CD4-positive, alpha-beta T cell treated with Interleukin-10 for 1 hour (primary cell): ENCODE measurements around the gene CDC20.

Experiments used
- DNase-seq: peaks from one replicate; pipeline ENCODE4 v3.0.0-alpha.2; 2020

CDC20 gene

GRCh38 chr1:43358746-43359693, at the start of gene CDC20:
TSS of gene CDC20 (plus strand) at chr1:43358981. CDS start at chr1:43359216, 235 bp downstream.
- peak; percentile 97 for DNase-seq

GRCh38 chr1:43309405-43310025, 49.3 kb upstream of the CDC20 start:
- no peak for DNase-seq

GRCh38 chr1:43311521-43311920, 47.3 kb upstream of the CDC20 start:
- no peak for DNase-seq

GRCh38 chr1:43312212-43312623, 46.6 kb upstream of the CDC20 start:
- DNase-seq: no peak

- DNase-seq: no peak
Measured at GRCh38 chr1:43312663-43313515, 45.9 kb upstream of the CDC20 start.

DNA sequence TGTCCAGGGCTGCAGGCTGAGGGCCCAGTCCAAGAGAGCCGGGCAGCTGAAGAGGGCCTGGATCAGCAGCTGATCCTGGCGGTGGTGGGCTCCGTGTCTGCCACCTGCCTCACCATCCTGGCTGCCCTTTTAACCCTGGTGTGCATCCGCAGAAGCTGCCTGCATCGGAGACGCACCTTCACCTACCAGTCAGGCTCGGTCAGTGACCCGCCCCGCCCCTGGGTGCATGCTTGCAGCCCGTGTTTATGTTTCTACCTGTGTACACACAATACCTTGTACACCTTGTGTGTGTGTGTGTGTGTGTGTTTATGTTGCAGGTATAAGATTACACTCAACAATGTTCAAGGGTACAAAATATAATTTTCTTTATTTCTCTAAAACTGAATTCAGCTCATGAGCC, 45.0 kb upstream of the CDC20 start:
- DNase-seq: no peak

GRCh38 chr1:43314233-43314632, 44.5 kb upstream of the CDC20 start:
- DNase-seq: no peak

DNA sequence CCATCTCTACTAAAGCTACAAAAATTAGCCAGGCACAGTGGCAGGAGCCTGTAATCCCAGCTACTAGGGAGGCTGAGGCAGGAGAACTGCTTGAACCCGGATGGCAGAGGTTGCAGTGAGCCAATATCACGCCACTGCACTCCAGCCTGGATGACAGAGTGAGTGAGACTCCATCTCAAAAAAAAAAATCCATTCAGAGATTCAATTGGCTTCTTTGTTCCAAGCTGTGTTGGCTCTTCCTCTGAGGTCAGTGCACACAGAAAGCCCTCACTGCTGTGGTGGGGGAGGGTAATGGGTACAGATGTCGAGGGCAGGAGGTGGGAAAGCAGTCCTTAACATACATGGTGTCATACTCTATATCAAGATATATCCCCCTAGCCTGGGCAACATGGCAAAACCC, 43.3 kb upstream of the CDC20 start:
- no peak for DNase-seq

DNA sequence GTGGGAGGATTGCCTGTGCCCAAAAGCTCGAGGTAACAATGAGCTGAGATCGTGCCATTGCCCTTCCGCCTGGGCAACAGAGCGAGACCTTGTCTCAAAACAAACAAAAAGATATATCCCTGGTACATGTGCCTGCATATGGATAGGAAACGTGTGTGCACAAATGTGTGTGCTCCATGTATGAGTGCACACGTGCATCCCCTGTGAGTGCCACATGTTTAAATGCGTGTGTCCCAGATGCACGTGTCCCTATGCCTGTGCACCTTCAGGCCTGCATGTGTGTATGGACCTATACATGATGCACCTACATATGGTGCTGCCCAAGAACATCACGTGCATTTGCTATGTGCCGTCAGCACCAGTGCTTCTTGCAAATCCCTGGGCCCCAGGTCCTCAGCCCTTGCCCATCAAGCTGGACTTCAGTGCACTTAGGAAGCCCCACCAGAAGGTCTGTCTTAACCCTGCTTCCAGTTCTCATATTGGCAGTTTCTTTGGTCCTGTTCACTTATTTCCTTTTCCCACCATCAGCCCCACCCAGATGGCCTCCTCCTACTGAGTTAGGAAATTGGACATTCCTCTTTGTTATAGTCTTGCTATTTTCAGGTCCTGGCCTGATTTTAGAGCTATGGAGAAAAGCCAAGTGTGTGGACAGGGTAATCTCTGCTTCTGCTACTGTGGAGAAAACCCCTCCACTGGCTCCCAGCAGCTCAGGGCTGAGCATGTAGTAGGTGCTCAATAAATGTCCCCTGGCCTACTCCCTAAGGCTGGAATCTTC, 42.6 kb upstream of the CDC20 start:
- DNase-seq: no peak

GRCh38 chr1:43316738-43317520, 41.9 kb upstream of the CDC20 start:
- DNase-seq: no peak

- DNase-seq: no peak
Measured at GRCh38 chr1:43317817-43318471, 40.8 kb upstream of the CDC20 start.

GRCh38 chr1:43318831-43319230, 40.0 kb upstream of the CDC20 start:
- DNase-seq: no peak

DNA sequence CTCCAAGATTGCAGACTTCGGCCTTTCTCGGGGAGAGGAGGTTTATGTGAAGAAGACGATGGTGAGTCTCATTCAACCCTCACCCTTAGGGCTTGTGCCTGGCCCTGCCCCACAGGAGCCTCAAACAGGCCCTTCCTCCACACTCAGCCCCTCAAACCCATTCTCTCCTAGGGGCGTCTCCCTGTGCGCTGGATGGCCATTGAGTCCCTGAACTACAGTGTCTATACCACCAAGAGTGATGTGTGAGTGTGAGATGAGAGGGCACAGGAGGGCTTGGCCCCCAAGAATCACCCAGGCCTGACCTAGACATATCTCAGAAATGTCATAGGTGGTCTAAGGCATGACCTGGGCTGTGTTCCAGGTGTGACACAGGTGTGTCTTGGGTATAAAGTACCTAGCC, 39.5 kb upstream of the CDC20 start:
- no peak for DNase-seq

GRCh38 chr1:43319766-43320165, 39.0 kb upstream of the CDC20 start:
- DNase-seq: no peak

GRCh38 chr1:43321331-43321891, 37.4 kb upstream of the CDC20 start:
- DNase-seq: no peak

DNA sequence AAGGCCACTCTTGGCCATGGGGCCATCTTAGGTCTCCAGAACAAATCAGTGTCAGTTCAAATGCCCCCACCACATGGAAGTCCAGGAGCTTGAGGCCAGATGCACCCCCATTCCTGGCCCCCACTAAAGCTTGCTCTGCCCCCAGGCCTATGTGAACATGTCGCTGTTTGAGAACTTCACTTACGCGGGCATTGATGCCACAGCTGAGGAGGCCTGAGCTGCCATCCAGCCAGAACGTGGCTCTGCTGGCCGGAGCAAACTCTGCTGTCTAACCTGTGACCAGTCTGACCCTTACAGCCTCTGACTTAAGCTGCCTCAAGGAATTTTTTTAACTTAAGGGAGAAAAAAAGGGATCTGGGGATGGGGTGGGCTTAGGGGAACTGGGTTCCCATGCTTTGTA, 36.3 kb upstream of the CDC20 start:
- DNase-seq: no peak

DNA sequence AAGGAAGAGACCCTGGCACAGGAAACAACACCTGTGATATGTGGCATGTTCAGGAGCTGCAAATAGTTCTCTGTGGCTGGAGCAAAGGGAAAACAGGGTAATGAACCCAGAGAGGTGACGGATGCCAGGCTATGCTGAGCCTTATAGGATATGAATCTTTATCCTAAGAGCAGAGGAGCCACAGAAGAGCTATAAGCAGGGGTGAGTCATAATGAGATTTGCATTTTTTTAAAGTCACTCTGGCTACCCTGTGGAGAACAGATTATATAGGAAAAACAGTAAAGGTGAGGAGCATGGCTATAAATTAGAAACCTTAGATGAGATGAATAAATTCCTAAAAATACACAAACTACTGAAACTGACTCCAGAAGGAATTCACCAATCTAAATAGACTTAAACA, 34.0 kb upstream of the CDC20 start:
- no peak for DNase-seq

GRCh38 chr1:43325381-43325780, 33.4 kb upstream of the CDC20 start:
- no peak for DNase-seq

DNA sequence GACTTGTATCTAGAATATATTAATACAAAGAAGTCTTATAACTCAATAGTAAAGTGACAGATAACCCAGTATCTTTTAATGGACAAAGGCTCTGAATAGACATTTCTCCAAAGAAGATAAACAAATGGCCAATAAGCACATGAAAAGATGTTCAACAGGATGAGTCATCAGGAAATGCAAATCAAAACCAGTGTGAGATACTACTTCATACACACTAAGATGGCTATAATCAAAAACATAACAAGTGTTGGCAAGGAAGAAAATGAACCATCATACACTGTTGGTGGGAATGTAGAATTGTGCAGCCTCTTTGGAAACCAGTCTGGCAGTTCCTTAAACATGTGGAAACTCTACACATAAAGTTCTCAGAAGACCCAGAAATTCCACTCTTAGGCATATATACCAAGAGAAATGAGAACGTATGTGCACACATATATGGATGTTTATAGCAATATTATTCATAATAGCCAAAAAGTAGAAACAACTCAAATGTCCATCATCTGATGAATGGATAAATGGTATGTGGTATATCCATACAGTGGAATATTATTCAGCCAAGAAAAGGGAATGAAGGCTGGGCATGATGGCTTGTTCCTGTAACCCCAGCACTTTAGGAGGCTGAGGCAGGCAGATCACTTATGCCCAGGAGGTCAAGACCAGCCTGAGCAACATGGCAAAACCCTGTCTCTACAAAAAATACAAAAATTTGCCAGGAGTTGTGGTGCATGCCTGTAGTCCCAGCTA, 31.1 kb upstream of the CDC20 start:
- no peak for DNase-seq
